ENCODE results near the gene DIS3L2. TPM values are rescaled to one million over a fixed set of nuclear protein-coding genes. Genes with fewer than 3 reads are reported as not detected.

The DIS3L2 gene
- total RNA-seq, 1 experiment from 2014 or later, result 21.5 TPM

DNA sequence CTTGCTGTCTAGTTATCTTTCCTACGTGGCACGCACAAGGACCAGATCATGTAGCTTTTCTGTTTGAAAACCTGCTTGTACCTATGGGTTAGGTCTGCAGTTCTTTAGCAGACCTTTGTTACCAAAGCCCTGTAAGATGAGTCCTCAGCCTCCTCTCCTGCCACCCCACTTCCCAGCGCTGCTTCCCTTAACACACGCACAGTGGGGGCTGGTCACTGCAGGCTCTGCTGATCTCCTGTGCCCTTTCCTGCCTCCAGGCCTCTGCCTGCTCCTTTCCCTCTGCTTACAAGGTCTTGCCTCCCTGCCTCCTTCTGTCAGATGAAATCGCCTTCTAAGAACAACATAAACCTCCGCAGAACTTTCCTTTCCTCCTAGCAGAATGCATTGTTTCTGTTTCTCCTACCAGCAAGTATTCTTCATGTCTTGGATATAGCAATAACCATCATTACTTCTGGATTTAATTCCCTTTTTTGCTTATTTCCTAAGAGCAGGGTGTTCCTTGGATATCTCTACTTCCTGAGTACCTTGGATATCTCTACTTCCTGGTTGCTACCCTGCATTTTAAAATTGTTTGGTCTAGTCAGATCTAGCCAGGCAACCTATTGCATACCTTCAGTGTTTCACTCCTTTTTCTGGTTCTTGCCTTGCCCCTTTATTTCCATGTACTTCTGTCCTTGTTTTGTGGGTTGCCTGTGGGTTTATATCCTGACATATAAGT is 257.4 kb downstream of the DIS3L2 start:
- DNase-seq (ENCODE audit: low read depth, low spot score), result no peak
- in situ Hi-C loops (cut with HindIII; ENCODE audit: low pct_unique_long_range_greater_than_20kb, low sequenced_read_pairs), result no loop called here

DNA sequence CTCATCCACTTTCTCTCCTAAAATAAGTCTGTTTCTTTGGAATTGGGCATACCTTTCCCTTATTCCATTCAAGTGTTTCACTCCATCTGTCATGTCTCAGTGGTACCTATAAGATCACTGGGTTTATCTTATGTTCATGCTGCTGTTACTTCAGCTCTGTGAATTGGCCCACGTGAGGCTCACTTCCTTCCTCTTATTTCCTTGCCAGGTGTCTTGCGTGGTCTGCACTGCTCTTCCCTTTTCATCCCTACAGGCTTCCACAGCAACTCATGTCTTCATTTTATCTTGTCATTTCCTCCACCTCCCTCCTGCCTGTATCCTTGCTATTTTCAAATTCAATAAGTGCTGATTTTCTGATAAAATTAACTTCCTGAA is 258.0 kb downstream of the DIS3L2 start:
- no peak for DNase-seq (ENCODE audit: low read depth, low spot score)
- in situ Hi-C loops (cut with HindIII; ENCODE audit: low pct_unique_long_range_greater_than_20kb, low sequenced_read_pairs), result no loop called here

DNA sequence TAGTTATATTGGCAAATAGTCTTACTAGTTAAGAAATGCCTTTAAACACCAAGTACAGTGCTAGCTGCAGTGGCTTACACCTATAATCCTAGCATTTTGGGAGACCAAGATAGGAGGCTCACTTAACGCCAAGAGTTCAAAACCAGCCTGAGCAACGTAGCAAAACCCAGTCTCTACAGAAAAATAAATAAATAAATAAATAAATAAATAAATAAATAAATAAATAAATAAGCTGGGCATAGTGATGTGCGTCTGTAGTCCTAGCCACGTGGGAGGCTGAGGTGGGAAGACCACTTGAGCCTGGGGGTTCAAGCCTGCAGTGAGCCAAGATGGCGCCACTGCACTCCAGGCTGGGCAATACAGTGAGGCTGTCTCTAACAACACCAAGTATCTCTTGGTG is 258.4 kb downstream of the DIS3L2 start:
- in situ Hi-C loops (cut with HindIII; ENCODE audit: low pct_unique_long_range_greater_than_20kb, low sequenced_read_pairs), result no loop called here
- no peak for DNase-seq (ENCODE audit: low read depth, low spot score)

DNA sequence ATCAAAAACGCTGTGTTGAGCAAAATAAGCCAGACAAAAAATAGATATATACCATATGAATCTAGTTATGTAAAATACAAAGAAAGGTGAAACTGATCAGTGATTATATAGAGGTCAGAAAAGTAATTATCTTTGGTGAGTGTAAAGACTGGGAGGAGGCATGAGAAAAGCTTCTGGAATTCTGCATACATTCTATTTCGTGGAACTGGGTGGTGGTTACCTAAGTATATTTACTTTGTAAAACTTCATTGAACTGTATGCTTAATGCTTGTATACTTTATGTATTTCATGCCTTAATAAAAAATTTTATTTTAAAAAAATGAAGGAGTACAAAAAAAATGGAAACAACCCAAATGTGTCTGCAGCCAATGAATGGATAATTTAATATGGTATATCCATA is 263.9 kb downstream of the DIS3L2 start:
- DNase-seq (ENCODE audit: low read depth, low spot score), result no peak
- in situ Hi-C loops (cut with HindIII; ENCODE audit: low pct_unique_long_range_greater_than_20kb, low sequenced_read_pairs), result no loop called here

DNA sequence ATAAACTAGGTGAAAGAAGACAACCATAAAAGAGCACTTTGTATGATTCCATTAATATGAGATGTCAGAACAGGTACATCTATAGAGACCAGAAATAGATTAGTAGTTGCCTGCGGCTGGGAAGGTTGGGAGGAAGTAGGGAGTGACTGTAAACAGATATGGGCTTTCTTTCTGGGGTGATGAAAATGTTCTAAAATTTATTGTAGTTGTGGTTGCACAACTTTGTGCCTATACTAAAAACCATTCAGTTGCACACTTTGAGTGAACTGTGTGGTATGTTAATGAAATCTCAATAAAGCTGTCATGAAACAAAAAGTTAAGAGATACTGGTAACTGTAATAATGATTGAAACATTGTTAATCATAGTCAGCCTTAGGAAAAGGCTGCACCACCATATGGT is 264.4 kb downstream of the DIS3L2 start:
- DNase-seq (ENCODE audit: low read depth, low spot score), result no peak
- in situ Hi-C loops (cut with HindIII; ENCODE audit: low pct_unique_long_range_greater_than_20kb, low sequenced_read_pairs), result no loop called here

DNA sequence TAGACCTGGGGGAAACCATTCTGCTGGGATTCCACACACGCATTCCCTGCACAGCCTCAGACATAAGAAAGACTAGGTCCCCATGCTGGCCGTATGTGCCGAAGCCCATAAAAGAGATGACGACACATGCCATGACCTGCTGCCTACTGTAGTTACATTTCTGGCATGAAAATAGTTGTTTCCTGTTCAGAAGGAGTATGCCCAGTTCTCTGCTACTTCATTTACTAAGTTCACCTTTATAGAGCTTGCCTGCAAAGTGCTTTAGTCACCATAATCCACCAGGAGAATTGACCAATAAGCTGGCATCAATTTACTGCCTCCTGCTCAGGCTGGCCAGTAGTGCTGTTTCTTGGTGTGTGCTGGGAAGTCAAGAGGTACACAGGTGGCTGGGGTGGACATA is 266.8 kb downstream of the DIS3L2 start:
- in situ Hi-C loops (cut with HindIII; ENCODE audit: low pct_unique_long_range_greater_than_20kb, low sequenced_read_pairs), result no loop called here
- no peak for DNase-seq (ENCODE audit: low read depth, low spot score)

DNA sequence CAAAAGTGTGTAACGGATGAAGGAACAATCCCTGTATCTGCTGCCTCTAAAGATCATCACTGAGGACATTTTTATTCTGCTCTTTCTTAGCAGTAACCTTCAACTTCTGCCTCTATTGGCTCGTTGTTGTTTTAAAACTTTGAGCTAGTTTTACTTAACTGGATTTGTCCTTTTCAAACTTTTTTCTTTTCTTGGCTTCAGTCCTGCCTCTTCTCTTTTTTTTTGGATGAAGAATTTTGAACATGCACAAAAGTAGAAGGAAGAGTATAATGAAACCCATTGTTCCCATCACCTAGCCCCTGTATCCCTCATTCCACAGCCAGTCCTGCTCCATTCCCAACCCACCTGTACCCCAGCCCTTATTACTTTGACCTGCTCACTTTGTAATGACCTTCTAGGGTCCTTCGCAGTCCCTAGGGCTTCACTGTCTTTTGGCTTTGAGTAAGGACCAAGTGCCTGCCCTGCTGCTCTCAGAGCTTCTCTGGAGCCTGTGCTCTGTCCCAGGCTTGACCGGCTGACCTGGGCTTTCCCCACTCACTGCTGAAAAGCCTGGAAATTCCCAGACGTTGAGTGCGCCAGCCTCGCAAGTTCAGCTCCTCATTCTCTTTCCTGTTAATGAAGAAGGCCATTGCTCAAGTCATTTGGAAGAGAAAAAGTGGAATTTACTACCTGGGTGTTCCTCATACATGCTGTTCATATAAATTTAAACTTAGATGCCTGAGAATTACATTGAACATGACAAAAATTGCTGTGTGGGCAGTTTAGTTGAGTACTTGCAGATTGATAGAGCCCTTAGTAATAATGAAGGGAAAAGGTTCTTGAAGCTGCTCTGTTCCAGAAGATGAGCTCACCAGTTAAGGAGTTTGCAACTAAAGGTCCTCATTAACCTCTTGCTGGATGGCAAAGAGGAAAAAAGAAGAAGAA is 267.7 kb downstream of the DIS3L2 start:
- DNase-seq (ENCODE audit: low read depth, low spot score), result no peak
- in situ Hi-C loops (cut with HindIII; ENCODE audit: low pct_unique_long_range_greater_than_20kb, low sequenced_read_pairs), result no loop called here

DNA sequence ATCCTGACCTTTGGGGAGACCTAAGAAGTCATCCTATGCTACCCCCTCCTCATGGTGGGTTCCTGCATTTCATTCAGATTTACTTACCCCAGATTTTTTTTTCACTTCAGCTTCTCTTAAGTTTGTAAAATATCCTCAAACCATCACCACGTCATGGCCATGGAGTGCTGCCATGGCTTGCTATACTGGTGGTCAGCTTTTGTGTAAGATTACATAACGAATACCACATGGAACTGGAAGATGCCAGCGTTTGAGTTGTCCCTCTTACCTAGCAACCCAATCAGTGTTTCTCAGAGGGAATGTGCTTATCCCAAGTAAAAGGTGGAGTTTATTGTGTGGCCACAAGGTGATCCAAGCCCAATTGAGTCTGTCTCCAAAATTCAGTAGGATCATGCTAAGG is 268.4 kb downstream of the DIS3L2 start:
- in situ Hi-C loops (cut with HindIII; ENCODE audit: low pct_unique_long_range_greater_than_20kb, low sequenced_read_pairs), result no loop called here
- no peak for DNase-seq (ENCODE audit: low read depth, low spot score)

DNA sequence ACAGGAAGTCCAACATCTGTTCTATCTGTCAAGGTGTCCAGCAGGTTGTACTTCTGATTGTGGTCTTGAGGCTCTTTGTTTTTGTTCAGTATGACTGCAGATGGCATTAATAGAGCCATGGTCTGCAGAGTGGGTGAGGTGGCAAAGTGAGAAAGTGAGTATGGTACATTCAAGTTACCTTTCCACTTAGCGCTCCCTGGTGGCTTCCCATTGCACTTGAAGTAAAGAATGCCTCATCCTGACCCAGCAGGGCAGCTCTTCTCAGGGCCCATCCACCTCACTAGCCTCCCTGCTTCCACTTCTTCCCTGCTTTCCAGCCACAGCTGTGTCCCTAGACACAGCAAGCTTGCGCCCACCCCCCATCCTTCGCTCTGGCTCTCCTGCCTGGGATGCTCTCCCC is 269.0 kb downstream of the DIS3L2 start:
- peak; percentile 68 for DNase-seq (ENCODE audit: low read depth, low spot score)
- in situ Hi-C loops (cut with HindIII; ENCODE audit: low pct_unique_long_range_greater_than_20kb, low sequenced_read_pairs), result no loop called here

DNA sequence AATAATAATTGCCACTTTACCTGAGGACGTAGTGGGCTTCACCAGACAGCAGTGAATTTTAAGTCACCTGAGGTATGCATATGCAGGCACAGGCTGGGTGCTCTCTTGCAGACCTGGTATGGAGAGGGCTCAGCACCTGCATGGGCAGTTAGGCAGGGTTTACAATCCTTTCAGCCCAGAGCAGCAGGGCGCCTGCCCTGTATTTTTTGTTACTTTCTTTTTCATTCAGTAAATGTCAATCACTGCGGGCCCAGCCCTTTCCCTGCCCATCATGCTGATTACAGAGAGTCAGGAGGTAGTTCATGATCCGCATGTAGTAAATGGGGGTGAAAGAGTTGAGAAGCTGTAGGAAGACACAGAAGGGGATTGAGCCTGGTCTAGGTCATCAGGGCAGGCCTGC is 270.0 kb downstream of the DIS3L2 start:
- DNase-seq (ENCODE audit: low read depth, low spot score), result no peak
- in situ Hi-C loops (cut with HindIII; ENCODE audit: low pct_unique_long_range_greater_than_20kb, low sequenced_read_pairs), result no loop called here

DNA sequence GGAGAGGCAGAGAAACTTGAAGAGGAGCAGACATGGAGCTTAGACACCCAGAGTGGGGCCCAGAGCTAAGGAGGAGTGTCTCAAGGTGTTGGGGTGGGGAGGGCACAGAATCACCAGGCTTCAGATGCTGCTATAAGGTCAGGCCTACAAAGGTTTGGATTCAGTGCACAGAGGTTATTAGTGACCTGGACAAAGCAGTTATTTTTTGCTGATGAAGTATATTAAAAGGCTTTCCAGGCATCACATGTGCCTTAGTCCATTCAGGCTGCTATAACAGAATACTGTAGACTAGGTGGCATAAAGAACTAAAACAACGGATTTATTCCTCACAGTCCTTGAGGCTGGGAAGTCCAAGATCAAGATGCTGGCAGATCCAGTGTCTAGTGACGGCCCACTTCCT is 271.4 kb downstream of the DIS3L2 start:
- in situ Hi-C loops (cut with HindIII; ENCODE audit: low pct_unique_long_range_greater_than_20kb, low sequenced_read_pairs), result no loop called here
- DNase-seq (ENCODE audit: low read depth, low spot score), result no peak

DNA sequence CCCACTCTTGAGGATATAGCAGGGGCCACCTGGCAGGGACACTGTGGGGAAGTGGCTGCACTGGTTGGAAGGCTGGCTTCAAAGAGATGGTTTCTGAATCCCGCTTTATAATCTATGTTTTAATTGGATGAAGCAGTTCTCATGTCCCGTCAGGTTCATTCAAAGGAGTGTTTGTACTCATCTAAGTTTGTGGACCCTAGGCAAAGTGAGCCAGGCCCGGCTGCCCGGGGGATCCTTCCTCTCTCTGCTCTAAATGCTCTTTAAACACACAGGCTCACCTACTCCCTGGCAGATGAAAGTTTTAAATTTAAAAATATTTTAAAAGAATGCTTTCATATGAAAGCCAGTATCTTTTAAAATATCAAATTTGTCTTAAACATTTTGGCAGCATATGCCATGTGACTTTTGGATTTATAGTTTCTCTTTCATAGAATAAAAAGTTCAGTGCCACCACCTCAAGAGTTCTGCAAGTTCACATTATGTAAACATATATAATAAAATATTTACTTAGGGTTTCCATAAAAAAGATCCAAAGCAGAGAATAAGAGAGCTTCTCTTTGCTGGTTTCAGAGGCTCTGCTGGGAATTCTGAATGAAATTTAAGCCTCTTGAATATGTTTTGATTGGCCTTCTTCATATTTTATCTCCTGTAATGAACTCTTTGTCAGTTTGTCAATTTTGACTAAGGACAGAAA is 273.6 kb downstream of the DIS3L2 start:
- in situ Hi-C loops (cut with HindIII; ENCODE audit: low pct_unique_long_range_greater_than_20kb, low sequenced_read_pairs), result no loop called here
- DNase-seq (ENCODE audit: low read depth, low spot score), result no peak

DNA sequence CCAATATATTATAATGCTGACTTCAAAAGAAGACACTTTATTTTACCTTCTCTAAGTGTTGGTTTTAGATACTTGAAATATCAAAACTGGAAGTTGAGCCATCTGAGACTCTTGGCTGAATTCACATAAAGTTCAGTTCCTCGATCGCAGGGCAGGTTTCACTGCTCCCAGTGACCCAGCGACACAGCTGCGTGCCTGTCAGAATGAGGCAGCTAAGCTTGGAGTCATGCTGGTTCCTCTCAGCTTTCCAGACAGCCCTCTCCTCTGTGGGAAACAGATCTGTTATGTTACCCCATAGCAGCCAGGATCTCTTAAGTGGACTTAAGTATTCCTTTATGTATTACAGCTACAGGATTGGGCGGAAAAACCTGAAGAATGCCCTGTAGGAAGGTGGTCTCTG is 274.2 kb downstream of the DIS3L2 start:
- in situ Hi-C loops (cut with HindIII; ENCODE audit: low pct_unique_long_range_greater_than_20kb, low sequenced_read_pairs), result no loop called here

DNA sequence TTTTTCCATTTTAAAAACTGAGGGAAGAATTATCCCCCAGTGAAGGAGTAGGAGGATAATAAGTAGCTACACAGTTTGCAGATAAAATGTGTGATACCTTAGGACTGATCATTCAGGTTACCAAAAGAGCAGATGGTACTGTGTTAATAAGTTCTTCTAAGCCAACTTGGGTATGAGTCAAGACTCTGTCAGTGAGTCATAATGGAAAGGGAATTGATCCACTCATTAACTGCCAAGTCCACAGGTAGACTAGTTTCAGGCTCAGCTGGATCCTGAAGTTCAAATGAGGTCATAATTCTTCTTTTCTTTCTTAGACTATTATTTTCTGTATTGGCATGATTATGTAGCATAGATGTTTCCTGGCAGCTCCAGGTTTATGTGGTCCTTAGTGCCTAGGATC is 274.7 kb downstream of the DIS3L2 start:
- in situ Hi-C loops (cut with HindIII; ENCODE audit: low pct_unique_long_range_greater_than_20kb, low sequenced_read_pairs), result no loop called here

More for the DNA sequence above, 274.2 kb downstream of the DIS3L2 start:
- DNase-seq (ENCODE audit: low read depth, low spot score), result no peak

DNA sequence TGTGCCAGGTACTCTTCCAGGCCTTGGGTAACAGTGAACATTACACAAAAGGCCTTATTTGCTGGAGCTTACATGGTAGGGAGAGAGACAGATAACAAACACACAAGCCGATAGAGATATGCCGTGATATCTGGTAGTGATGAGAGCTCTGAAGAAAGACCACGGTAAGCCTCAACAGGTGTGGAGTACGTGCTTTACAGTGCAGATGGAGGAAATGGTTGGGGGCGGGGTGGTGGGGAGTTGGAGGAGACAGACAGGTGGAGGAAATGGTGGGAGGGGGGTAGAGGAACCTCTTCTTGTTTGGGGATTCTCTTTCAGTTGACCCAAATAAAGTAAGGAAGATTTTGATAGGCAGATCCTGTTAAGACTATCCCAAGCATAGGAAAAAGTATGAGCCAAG is 276.0 kb downstream of the DIS3L2 start:
- in situ Hi-C loops (cut with HindIII; ENCODE audit: low pct_unique_long_range_greater_than_20kb, low sequenced_read_pairs), result no loop called here
- DNase-seq (ENCODE audit: low read depth, low spot score), result no peak

More for the DNA sequence above, 274.7 kb downstream of the DIS3L2 start:
- no peak for DNase-seq (ENCODE audit: low read depth, low spot score)

DNA sequence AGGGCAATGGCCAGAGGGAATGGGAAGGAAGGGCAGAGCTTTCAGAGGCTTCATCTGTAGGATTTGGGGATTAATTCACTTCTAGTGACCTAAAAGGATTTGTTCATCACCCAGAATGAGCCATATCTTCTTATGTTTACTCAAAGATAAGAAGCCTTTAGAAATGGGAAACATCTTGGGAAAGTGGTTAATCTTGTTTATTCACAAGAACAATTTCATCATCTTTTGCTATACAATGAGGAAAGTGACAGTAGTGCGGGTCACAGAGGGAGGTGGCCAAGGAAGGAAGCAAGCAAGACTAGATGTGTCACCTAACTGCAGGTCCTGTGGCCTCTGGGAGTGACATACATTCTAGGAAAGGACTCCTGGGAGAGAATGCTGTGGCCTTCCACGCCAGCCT is 276.6 kb downstream of the DIS3L2 start:
- no peak for DNase-seq (ENCODE audit: low read depth, low spot score)
- in situ Hi-C loops (cut with HindIII; ENCODE audit: low pct_unique_long_range_greater_than_20kb, low sequenced_read_pairs), result no loop called here

DNA sequence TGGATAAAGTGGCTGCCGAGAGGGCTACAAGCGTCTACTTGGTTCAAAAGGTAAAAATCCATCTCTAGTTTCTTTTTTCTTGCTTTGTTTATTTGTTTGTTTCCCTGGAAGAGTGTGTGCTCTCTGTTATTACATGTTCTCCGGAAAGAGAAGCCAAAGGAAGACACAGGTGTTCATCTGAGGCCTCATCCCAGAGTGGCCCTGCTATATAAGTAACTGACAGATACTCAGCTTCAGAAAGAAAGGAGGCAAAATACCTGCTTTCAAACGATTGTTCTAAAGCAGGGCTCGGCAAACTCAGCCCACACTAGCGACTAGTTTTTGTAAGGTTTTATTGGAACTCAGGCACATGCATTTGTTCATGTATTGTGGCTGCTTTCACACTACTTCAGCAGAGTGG is 277.1 kb downstream of the DIS3L2 start:
- in situ Hi-C loops (cut with HindIII; ENCODE audit: low pct_unique_long_range_greater_than_20kb, low sequenced_read_pairs), result no loop called here
- no peak for DNase-seq (ENCODE audit: low read depth, low spot score)

DNA sequence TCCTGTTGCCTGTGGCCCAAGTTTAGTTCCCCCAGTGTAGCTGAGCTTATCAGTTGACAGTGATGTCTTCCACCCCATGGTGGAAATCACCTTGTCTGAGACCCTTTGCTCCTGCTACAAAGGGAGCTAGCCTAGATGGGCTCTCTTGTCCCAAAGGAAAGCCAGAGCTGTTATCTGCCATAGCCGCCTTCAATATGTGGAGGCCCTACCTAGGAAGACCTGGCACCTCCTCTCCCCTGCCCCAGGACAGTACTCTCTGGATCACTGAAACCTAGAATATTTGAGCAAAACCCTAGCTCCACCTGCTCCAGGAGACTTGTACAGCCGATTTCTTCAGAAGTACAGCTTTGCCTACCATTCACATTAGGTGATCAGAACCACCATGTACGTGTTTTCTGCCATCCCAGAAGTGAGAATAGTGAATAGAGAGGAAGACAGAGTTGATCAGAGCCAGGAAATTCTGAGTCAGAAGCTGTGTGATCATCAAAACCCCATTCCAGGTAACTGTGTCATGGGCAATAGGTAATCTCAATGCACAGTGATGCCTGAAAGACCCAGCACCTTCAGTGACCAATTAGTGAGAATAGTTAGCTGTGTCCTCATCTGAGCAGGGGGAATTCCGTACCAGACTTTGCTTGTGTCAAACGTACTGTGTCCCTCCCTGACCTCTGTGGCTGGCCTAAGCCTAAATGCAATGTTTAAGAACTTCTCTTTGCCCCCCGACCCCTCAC is 278.6 kb downstream of the DIS3L2 start:
- in situ Hi-C loops (cut with HindIII; ENCODE audit: low pct_unique_long_range_greater_than_20kb, low sequenced_read_pairs), result no loop called here
- DNase-seq (ENCODE audit: low read depth, low spot score), result no peak
